SK-N-SH (cell line): ENCODE data around the gene TBX21.

ENCODE experiments used
- CHD2 ChIP-seq: fragments of 150-350 bp; IDR thresholded peaks from 2 replicates; pipeline ENCODE4 v1.6.1; 2018; ENCODE audit warnings: low read length; ENCODE audit not compliant: partially characterized antibody
- EZH2phosphoT487 ChIP-seq: fragments of 200-600 bp; sonication (generic); IDR thresholded peaks from 2 replicates; pipeline ENCODE4 v1.6.1; 2017; ENCODE audit warnings: low read depth, mixed run types, mild to moderate bottlenecking, antibody characterized with exemption, moderate library complexity, borderline replicate concordance
- FOXM1 ChIP-seq: IDR thresholded peaks from 2 replicates; pipeline ENCODE4 v1.4.0; 2012; ENCODE audit warnings: low read depth, mild to moderate bottlenecking
- NFIC ChIP-seq: IDR thresholded peaks from 2 replicates; pipeline ENCODE4 v1.4.0; 2012; ENCODE audit warnings: borderline replicate concordance
- RAD21 ChIP-seq: IDR thresholded peaks from 2 replicates; pipeline ENCODE4 v1.6.1; 2012; ENCODE audit warnings: mild to moderate bottlenecking, low read length
- RXRA ChIP-seq: IDR thresholded peaks from 2 replicates; pipeline ENCODE4 v1.4.0; 2012; ENCODE audit warnings: low read depth, mild to moderate bottlenecking, borderline replicate concordance
- SIN3A ChIP-seq: IDR thresholded peaks from 2 replicates; pipeline ENCODE4 v1.6.1; 2012; ENCODE audit warnings: low read depth, mild to moderate bottlenecking, low read length, moderate library complexity, borderline replicate concordance
- TAF1 ChIP-seq: IDR thresholded peaks from 2 replicates; pipeline ENCODE4 v1.6.1; 2012; ENCODE audit warnings: low read depth, mild to moderate bottlenecking, low read length, moderate library complexity, borderline replicate concordance
- TEAD4 ChIP-seq: IDR thresholded peaks from 2 replicates; pipeline ENCODE4 v1.4.0; 2012; ENCODE audit warnings: mild to moderate bottlenecking, borderline replicate concordance; ENCODE audit not compliant: insufficient read depth
- USF1 ChIP-seq: IDR thresholded peaks from 2 replicates; pipeline ENCODE4 v1.4.0; 2012; ENCODE audit warnings: low read depth, borderline replicate concordance
- TF ChIP-seq, protein P1 (sequence below): fragments of 200-600 bp; sonication (generic); IDR thresholded peaks from 2 replicates; pipeline ENCODE4 v1.6.1; 2017; ENCODE audit warnings: antibody characterized with exemption, mild to moderate bottlenecking, moderate library complexity
- TF ChIP-seq, protein P2 (sequence below): IDR thresholded peaks from 2 replicates; pipeline ENCODE4 v1.4.0; 2012; ENCODE audit warnings: low read depth

DNA sequence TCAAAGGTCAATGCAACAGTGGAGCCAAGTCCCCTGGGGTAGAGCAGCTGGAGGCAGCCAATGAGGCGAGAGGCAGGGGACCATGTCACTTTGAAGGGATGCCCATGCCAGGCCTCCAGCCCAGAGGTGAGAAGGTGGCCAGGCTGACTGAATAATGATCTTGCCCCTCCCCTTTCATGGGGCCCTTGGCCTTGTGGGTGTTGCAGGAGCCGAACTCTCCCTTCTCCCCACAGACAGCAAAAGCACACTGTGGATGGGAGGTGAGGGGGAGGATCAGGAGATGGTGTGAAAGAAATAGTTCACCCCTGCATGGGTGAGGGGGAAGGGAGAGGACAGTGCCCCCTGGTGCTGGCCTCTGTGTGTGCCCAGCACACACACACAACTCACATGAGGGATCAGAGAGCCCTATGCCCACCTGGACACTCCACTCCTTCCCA lies 15.8 kb upstream of the TBX21 start:
- TF ChIP-seq EZH2phosphoT487, result no peak
- no peak for TF ChIP-seq TEAD4
- no peak for TF ChIP-seq FOXM1
- no peak for TF ChIP-seq TAF1
- TF ChIP-seq CHD2, result no peak
- no peak for TF ChIP-seq SIN3A
- TF ChIP-seq, protein P1, sequence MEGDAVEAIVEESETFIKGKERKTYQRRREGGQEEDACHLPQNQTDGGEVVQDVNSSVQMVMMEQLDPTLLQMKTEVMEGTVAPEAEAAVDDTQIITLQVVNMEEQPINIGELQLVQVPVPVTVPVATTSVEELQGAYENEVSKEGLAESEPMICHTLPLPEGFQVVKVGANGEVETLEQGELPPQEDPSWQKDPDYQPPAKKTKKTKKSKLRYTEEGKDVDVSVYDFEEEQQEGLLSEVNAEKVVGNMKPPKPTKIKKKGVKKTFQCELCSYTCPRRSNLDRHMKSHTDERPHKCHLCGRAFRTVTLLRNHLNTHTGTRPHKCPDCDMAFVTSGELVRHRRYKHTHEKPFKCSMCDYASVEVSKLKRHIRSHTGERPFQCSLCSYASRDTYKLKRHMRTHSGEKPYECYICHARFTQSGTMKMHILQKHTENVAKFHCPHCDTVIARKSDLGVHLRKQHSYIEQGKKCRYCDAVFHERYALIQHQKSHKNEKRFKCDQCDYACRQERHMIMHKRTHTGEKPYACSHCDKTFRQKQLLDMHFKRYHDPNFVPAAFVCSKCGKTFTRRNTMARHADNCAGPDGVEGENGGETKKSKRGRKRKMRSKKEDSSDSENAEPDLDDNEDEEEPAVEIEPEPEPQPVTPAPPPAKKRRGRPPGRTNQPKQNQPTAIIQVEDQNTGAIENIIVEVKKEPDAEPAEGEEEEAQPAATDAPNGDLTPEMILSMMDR, result peak; percentile 61
- TF ChIP-seq RXRA, result no peak
- TF ChIP-seq, protein P2, sequence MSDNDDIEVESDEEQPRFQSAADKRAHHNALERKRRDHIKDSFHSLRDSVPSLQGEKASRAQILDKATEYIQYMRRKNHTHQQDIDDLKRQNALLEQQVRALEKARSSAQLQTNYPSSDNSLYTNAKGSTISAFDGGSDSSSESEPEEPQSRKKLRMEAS, result no peak
- TF ChIP-seq RAD21, result no peak
- TF ChIP-seq NFIC, result no peak
- TF ChIP-seq USF1, result no peak
